GM19193 (cell line): ENCODE data around the gene SYTL1.

Experiments used
- POLR2A ChIP-seq: IDR thresholded peaks from 4 replicates; pipeline ENCODE4 v1.6.1; 2011; ENCODE audit not compliant: insufficient read depth, insufficient read length; ENCODE audit errors: extremely low read depth

SYTL1 gene

GRCh38 chr1:27306892-27307761 lies 34.7 kb upstream of the SYTL1 start:
- TF ChIP-seq POLR2A, result no peak

DNA sequence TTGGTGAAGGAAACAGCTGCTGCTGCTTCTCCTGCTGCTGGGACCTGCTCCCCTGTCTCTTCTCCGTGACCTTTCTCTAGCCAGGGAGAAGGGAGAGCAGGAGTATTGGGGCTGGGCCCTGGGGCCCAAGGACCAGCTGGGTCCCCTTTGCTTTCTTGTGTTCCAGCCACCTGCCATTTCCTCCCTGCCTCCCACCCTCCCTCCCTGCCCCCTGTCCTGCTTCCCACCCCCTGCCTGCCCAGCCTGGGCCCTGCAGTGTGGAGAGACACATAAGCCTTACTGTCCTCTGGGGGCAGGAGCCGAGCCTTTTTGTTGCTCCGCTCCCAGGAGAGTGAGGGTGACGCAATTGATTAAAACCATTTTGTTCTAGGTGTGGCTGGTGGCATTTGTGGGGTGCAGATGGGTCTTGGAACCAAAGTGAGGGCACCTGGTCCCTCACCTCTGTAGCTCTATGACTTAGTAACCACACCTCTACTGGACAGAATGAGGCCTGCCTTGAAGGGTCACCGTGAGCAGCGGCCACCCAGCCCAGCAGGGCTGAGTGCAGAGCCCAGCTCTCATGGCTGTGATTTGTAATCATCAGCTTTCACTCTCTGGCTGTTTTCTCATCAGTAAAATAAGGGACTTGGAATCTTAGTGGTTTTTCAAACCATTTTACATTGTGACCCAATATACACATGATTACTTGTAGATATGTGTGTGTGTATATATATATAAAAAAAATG lies 33.8 kb upstream of the SYTL1 start:
- TF ChIP-seq POLR2A, result no peak

GRCh38 chr1:27314169-27314568 lies 27.7 kb upstream of the SYTL1 start:
- TF ChIP-seq POLR2A, result no peak

DNA sequence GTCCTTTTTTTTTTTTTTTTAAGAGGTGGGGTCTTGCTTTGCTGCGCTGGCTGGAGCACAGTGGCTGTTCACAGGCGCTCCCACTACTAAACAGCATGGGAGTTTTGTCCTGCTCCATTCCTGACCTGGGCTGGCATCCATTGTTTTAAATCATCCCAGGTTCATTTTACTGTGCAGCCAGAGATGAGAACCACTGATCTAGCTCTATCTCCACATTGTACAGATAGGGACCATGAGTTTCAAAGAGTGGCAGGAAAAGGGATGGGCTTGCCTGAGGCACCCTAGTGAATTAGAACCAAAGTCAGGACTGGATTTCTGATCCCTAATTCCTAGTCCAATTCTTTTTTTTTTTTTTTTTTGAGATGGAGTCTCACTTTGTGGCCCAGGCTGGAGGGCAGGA lies 27.1 kb upstream of the SYTL1 start:
- TF ChIP-seq POLR2A, result no peak

DNA sequence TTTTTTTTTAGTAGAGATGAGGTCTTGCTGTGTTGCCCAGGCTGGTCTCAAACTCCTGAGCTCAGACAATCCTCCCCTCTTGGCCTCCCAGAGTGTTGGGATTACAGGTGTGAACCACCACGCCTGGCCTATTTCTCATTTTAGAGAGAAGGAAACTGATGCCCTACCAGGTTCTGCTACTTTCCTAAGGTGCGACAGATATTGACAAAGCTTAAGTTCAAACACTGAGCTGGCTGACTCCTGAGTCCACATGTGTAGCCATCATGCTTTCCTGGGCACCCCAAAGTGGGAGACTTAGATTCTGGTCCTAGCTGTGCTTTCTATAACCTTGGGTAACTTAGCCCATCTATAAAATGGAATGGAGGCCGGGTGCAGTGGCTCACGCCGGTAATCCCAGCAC lies 25.0 kb upstream of the SYTL1 start:
- no peak for TF ChIP-seq POLR2A

DNA sequence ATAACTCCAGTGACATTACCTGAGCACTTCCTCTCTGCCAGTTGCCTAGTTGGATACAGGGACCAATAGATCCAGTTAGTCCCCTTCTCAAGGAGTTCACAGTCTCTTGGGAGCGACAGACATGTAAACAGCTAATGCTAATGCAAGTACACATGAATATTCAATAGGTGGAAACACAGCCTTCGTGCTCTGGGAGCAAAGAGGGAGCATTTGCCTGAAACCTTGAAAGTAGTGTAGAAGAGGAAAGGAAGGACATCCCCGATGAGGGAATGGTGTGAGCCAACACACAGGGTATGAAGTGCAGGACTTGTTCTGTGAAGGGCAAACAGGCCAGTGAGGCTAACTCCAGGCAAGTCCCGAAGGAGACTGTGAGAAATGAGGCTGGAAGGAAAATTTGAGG lies 23.7 kb upstream of the SYTL1 start:
- TF ChIP-seq POLR2A, result no peak

- no peak for TF ChIP-seq POLR2A
Observed at GRCh38 chr1:27318596-27318995, 23.2 kb upstream of the SYTL1 start.

- TF ChIP-seq POLR2A, result peak; percentile 85
Observed at GRCh38 chr1:27321813-27322568, 19.8 kb upstream of the SYTL1 start, which contains the start of gene TMEM222. TSS of gene TMEM222 (plus strand) at chr1:27322163. CDS start at chr1:27322198, 35 bp downstream.

- no peak for TF ChIP-seq POLR2A
Observed at GRCh38 chr1:27322569-27323240, 19.1 kb upstream of the SYTL1 start.

DNA sequence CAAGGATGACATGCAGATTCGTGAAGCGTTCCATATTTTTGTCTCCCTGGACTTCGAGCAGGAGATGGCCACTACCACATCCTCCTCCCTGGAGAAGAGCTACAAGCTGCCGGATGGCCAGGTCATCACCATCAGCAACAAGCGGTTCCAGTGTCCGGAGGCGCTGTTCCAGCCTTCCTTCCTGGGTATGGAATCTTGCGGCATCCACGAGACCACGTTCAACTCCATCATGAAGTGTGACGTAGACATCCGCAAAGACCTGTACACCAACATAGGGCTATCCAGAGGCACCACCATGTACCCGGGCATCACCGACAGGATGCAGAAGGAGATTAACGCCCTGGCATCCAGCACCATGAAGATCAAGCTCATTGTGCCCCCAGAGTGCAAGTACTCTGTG lies 16.5 kb upstream of the SYTL1 start:
- no peak for TF ChIP-seq POLR2A

- no peak for TF ChIP-seq POLR2A
Observed at GRCh38 chr1:27327964-27328363, 13.9 kb upstream of the SYTL1 start.

- TF ChIP-seq POLR2A, result no peak
Observed at GRCh38 chr1:27330786-27331185, 11.0 kb upstream of the SYTL1 start.

DNA sequence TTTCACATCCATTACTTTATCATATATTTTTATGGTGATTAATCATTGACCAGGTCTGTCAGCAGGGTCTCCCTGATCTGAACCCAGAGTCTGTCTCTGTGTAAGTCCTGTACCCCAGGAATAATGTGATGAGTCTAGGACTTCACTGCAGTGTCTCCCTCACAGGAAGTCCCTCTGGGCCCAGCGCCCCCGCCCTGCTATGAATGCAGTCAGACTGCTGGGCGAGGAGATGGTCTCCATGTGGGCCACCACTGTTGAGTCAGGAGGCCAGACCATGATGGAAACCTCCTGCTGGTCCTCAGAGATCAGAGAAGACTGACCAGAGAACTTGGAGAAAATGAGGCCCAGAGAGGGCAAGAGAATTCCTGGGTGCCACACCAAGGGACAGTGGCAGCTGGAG lies 10.4 kb upstream of the SYTL1 start:
- TF ChIP-seq POLR2A, result no peak

GRCh38 chr1:27331922-27332321 lies 9.9 kb upstream of the SYTL1 start:
- TF ChIP-seq POLR2A, result no peak
